ENCODE results near the gene DBNL.

The DBNL gene

GRCh38 chr7:44043902-44044301 is 600 bp upstream of the DBNL start:
- DNase-seq (ENCODE audit: low read depth), result no peak

- no peak for DNase-seq (ENCODE audit: low read depth)
Measured at GRCh38 chr7:44045226-44046014, 918 bp downstream of the DBNL start.

GRCh38 chr7:44046321-44047061 is 2.0 kb downstream of the DBNL start:
- DNase-seq (ENCODE audit: low read depth), result no peak

- DNase-seq (ENCODE audit: low read depth), result no peak
Measured at GRCh38 chr7:44048031-44048795, 3.7 kb downstream of the DBNL start.

- DNase-seq (ENCODE audit: low read depth), result no peak
Measured at GRCh38 chr7:44050121-44050914, 5.8 kb downstream of the DBNL start.

GRCh38 chr7:44050915-44051560 is 6.5 kb downstream of the DBNL start:
- no peak for DNase-seq (ENCODE audit: low read depth)

- DNase-seq (ENCODE audit: low read depth), result no peak
Measured at GRCh38 chr7:44051611-44052220, 7.2 kb downstream of the DBNL start.

GRCh38 chr7:44052771-44053365 is 8.4 kb downstream of the DBNL start:
- DNase-seq (ENCODE audit: low read depth), result no peak

- no peak for DNase-seq (ENCODE audit: low read depth)
Measured at GRCh38 chr7:44056681-44057080, 12.2 kb downstream of the DBNL start.

- no peak for DNase-seq (ENCODE audit: low read depth)
Measured at GRCh38 chr7:44057181-44057848, 12.8 kb downstream of the DBNL start.

- DNase-seq (ENCODE audit: low read depth), result no peak
Measured at GRCh38 chr7:44057849-44058758, 13.6 kb downstream of the DBNL start.

- DNase-seq (ENCODE audit: low read depth), result no peak
Measured at GRCh38 chr7:44058759-44059218, 14.3 kb downstream of the DBNL start.

GRCh38 chr7:44059219-44060090 is 15.0 kb downstream of the DBNL start:
- DNase-seq (ENCODE audit: low read depth), result no peak

GRCh38 chr7:44060091-44060947 is 15.8 kb downstream of the DBNL start:
- no peak for DNase-seq (ENCODE audit: low read depth)

GRCh38 chr7:44060948-44061644 is 16.6 kb downstream of the DBNL start:
- DNase-seq (ENCODE audit: low read depth), result no peak

- DNase-seq (ENCODE audit: low read depth), result no peak
Measured at GRCh38 chr7:44061645-44062179, 17.2 kb downstream of the DBNL start.
